GM23248 (cell line): ENCODE results near the gene UGT8. TPM values are rescaled to one million over a fixed set of nuclear protein-coding genes. Genes with fewer than 3 reads are reported as not detected.
A peak's percentile ranks its signal among the peaks of the same experiment; 100 is the strongest.

Source experiments
- DNase-seq: peaks from one replicate; pipeline ENCODE4 v3.0.0-alpha.2; 2015
- H2AFZ ChIP-seq: fragments of 200-600 bp; sonication (generic); 2 replicates; pipeline ENCODE4 v1.6.1; 2016; ENCODE audit warnings: antibody characterized with exemption
- H3F3A ChIP-seq: fragments of 200-600 bp; sonication (generic); 2 replicates; pipeline ENCODE4 v1.6.1; 2016; ENCODE audit warnings: mild to moderate bottlenecking, antibody characterized with exemption, mixed run types; ENCODE audit not compliant: insufficient read depth
- H3K27ac ChIP-seq: fragments of 200-600 bp; sonication (generic); 2 replicates; pipeline ENCODE4 v1.5.1; 2016; ENCODE audit warnings: mild to moderate bottlenecking
- H3K27me3 ChIP-seq: fragments of 200-600 bp; sonication (generic); replicated peaks from 2 replicates; pipeline ENCODE4 v1.6.1; 2016; ENCODE audit warnings: mild to moderate bottlenecking; ENCODE audit not compliant: insufficient read depth
- H3K36me3 ChIP-seq: fragments of 200-600 bp; sonication (generic); 2 replicates; pipeline ENCODE4 v1.6.1; 2016; ENCODE audit warnings: low read depth, mild to moderate bottlenecking
- H3K4me1 ChIP-seq: fragments of 200-600 bp; sonication (generic); 2 replicates; pipeline ENCODE4 v1.6.1; 2016; ENCODE audit warnings: mild to moderate bottlenecking; ENCODE audit not compliant: insufficient read depth
- H3K4me2 ChIP-seq: fragments of 200-600 bp; sonication (generic); one replicate; pipeline ENCODE4 v1.6.1; 2016; ENCODE audit warnings: mild to moderate bottlenecking; ENCODE audit not compliant: unreplicated experiment
- H3K4me3 ChIP-seq: fragments of 200-600 bp; sonication (generic); 2 replicates; pipeline ENCODE4 v1.5.1; 2016; ENCODE audit warnings: mild to moderate bottlenecking
- H3K79me2 ChIP-seq: fragments of 200-600 bp; sonication (generic); 2 replicates; pipeline ENCODE4 v1.6.1; 2016; ENCODE audit warnings: mild to moderate bottlenecking; ENCODE audit not compliant: insufficient read depth
- H3K9ac ChIP-seq: fragments of 200-600 bp; sonication (generic); 2 replicates; pipeline ENCODE4 v1.6.1; 2016; ENCODE audit warnings: mild to moderate bottlenecking
- H3K9me2 ChIP-seq: fragments of 200-600 bp; sonication (generic); 2 replicates; pipeline ENCODE4 v1.6.1; 2016; ENCODE audit warnings: mixed run types, mild to moderate bottlenecking, moderate library complexity; ENCODE audit not compliant: insufficient read depth
- H3K9me3 ChIP-seq: fragments of 200-600 bp; sonication (generic); one replicate; pipeline ENCODE4 v1.6.1; 2017; ENCODE audit warnings: low read depth
- H4K20me1 ChIP-seq: fragments of 200-600 bp; sonication (generic); 2 replicates; pipeline ENCODE4 v1.6.0; 2016; ENCODE audit not compliant: insufficient read depth
- EZH2 ChIP-seq: fragments of 200-600 bp; sonication (generic); IDR thresholded peaks from 2 replicates; pipeline ENCODE4 v1.6.1; 2018; ENCODE audit warnings: antibody characterized with exemption, mild to moderate bottlenecking; ENCODE audit not compliant: insufficient read depth, poor library complexity, severe bottlenecking
- EZH2phosphoT487 ChIP-seq: fragments of 200-600 bp; sonication (generic); IDR thresholded peaks from 2 replicates; pipeline ENCODE4 v1.6.1; 2018; ENCODE audit warnings: antibody characterized with exemption, moderate library complexity, mild to moderate bottlenecking, low read depth; ENCODE audit not compliant: insufficient read depth
- WGBS, 2 experiments: methylation state at CpG; one replicate each; pipeline ENCODE4 v1.1.6; 2015 to 2017; ENCODE audit warnings: low lambda C conversion rate in 2 of 2, low coverage in 1 of 2; ENCODE audit errors: missing lambda C conversion rate in 2 of 2; 5-methylcytosine and 5-hydroxymethylcytosine counted together
- in situ Hi-C: fragments of 300-500 bp; cut with MboI; formaldehyde crosslinking; loops from 2 replicates; pipeline ENCODE4 v1.15.0; 2020
- polyA plus RNA-seq: library from polyadenylated mRNA; unstranded; fragments of >200 nt; fragmentation: Nextera tagmentation; extraction: Ambion mirVana; gene quantifications from 2 replicates; pipeline ENCODE4 v1.2.1, GENCODE V29; 2016
- total RNA-seq: library from RNA; depleted of rRNA; stranded (reverse); fragments of >200 nt; shearing (Covaris generic); gene quantifications from 2 replicates; pipeline ENCODE4 v1.2.3, GENCODE V29; 2014

Gene UGT8
- total and polyA plus RNA-seq, 2 experiments from 2014 or later: not detected

- Histone ChIP-seq H3K79me2 (no peaks in the 10 kb centered on the region), H3K9me3 (no peaks in the 10 kb centered on the region), H3K27ac (no peak overlapping the region), H2AFZ (no peak overlapping the region), H3K9me2 (no peaks in the 10 kb centered on the region), H4K20me1 (no peaks in the 10 kb centered on the region), H3K36me3 (no peaks in the 10 kb centered on the region), H3K4me3 (no peak overlapping the region), H3K9ac (no peak overlapping the region), H3K27me3 (0 out of 2 replicates have a peak, but pooled peaks cover 7% of the 10 kb centered on the region), H3K4me2 (no peak overlapping the region), H3K4me1 (no peaks in the 10 kb centered on the region), H3F3A (no peaks in the 10 kb centered on the region)
- TF ChIP-seq EZH2phosphoT487 (no peak), EZH2 (no peak)
- in situ Hi-C loops: loop anchor here (10.0 kb wide), 1 partner anchor 263 kb away; no protein-coding TSS in a partner anchor
- DNase-seq: no peak
These were observed 59.6 kb downstream of the UGT8 start for GRCh38 chr4:114658179-114658578.

DNA sequence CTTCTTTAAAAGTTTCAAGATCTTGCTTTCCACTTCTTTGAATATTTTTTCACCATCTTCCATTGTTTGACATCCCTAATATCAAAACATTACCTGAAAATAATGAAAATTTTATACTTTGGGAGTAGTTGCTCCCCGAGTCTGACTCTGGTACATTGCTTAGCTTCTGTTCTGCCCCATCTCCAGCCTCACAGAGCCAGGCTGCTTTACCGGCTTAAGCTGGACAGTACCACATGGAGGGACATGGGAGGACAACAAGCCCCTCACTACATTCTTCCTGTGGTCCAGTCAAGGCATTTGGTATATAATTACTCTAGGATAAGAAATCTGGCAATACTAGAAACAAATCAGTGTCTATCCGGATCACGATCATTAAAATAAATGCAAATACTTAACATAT is 60.2 kb downstream of the UGT8 start:
- no peak for DNase-seq
- WGBS, 2 experiments: 67 to 72% methylated on average over 4 of the region's 4 CpGs
- H3K79me2 ChIP-seq: no peaks in the 10 kb centered on the region
- no peaks in the 10 kb centered on the region for H3F3A ChIP-seq
- TF ChIP-seq EZH2phosphoT487 (no peak), EZH2 (no peak)
- in situ Hi-C loops: loop anchor here (10.0 kb wide), 1 partner anchor 264 kb away; no protein-coding TSS in a partner anchor
- no peak overlapping the region for H3K9ac ChIP-seq
- H4K20me1 ChIP-seq: no peaks in the 10 kb centered on the region
- H3K9me2 ChIP-seq: no peaks in the 10 kb centered on the region
- no peak overlapping the region for H2AFZ ChIP-seq
- H3K36me3 ChIP-seq: no peaks in the 10 kb centered on the region
- H3K27ac ChIP-seq: no peak overlapping the region
- H3K9me3 ChIP-seq: no peaks in the 10 kb centered on the region
- no peaks in the 10 kb centered on the region for H3K4me1 ChIP-seq
- H3K4me2 ChIP-seq: no peak overlapping the region
- H3K27me3 ChIP-seq: 0 out of 2 replicates have a peak, but pooled peaks cover 7% of the 10 kb centered on the region
- no peak overlapping the region for H3K4me3 ChIP-seq

DNA sequence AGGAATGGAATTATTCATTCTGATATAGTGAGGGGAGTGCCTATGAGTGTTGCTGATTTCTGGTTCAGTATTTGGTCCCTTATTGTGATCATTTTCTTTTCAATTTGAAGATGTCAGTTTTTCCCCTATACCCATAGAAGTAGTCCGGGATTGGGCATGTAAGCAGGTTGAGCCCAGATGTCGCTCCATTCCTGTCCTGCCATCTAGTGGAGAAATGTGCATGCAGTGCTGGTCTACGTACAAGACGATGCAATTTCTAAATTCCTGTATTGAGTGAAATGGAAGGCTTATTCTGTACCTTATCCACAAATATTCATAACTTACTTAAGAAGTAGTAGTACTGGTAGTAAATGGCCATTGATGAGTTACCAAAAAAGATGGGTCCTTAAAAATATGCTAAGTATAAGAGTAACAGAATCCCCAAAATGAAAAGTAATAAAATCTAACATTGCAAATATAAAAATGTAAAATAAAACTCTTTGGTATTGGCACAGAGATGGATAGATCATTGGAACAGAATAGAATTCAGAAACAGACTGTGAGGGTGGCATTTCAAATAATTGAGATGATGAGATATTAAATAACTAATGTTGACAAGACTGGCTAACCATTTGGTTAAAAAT is 60.9 kb downstream of the UGT8 start:
- Histone ChIP-seq H3K36me3 (no peaks in the 10 kb centered on the region), H3K27ac (no peak overlapping the region), H3F3A (no peaks in the 10 kb centered on the region), H3K9ac (no peak overlapping the region), H3K4me1 (no peaks in the 10 kb centered on the region), H3K9me3 (no peaks in the 10 kb centered on the region), H3K79me2 (no peaks in the 10 kb centered on the region), H3K4me2 (no peak overlapping the region), H3K4me3 (no peak overlapping the region), H3K27me3 (0 out of 2 replicates have a peak, but pooled peaks cover 7% of the 10 kb centered on the region), H3K9me2 (no peaks in the 10 kb centered on the region), H2AFZ (no peak overlapping the region), H4K20me1 (no peaks in the 10 kb centered on the region)
- TF ChIP-seq EZH2: no peak
- no peak for TF ChIP-seq EZH2phosphoT487
- 1% methylated on average over 4 of the region's 4 CpGs for WGBS, 2 experiments
- DNase-seq: peak; percentile 75
- in situ Hi-C loops: loop anchor here (10.0 kb wide), 1 partner anchor 265 kb away; no protein-coding TSS in a partner anchor

- no peaks in the 10 kb centered on the region for H3K36me3 ChIP-seq
- H3K4me1 ChIP-seq: no peaks in the 10 kb centered on the region
- H3K79me2 ChIP-seq: no peaks in the 10 kb centered on the region
- no peak overlapping the region for H3K4me2 ChIP-seq
- no peak overlapping the region for H3K4me3 ChIP-seq
- TF ChIP-seq EZH2phosphoT487 (no peak), EZH2 (no peak)
- no peaks in the 10 kb centered on the region for H3K9me2 ChIP-seq
- H3K27me3 ChIP-seq: no peaks in the 10 kb centered on the region
- in situ Hi-C loops: no loop called here
- H3K9me3 ChIP-seq: no peaks in the 10 kb centered on the region
- no peak overlapping the region for H2AFZ ChIP-seq
- H4K20me1 ChIP-seq: no peaks in the 10 kb centered on the region
- 67 to 70% methylated on average over 5 of the region's 5 CpGs for WGBS, 2 experiments
- no peak for DNase-seq
- no peak overlapping the region for H3K9ac ChIP-seq
- no peaks in the 10 kb centered on the region for H3F3A ChIP-seq
- H3K27ac ChIP-seq: no peak overlapping the region
These were observed 64.5 kb downstream of the UGT8 start for GRCh38 chr4:114663083-114663482.
